HEK293 (cell line): ENCODE data around the gene CLMN.

ENCODE experiments used
- BCL11B ChIP-seq: fragments of 450-650 bp; formaldehyde crosslinking; IDR thresholded peaks from 2 replicates; pipeline ENCODE4 v1.5.1; 2016; ENCODE audit warnings: low read depth, missing biosample characterization, missing genetic modification characterization
- KLF7 ChIP-seq: fragments of 450-650 bp; formaldehyde crosslinking; IDR thresholded peaks from 2 replicates; pipeline ENCODE4 v1.5.1; 2016; ENCODE audit warnings: missing biosample characterization, missing genetic modification characterization, borderline replicate concordance
- PRDM10 ChIP-seq: fragments of 450-650 bp; formaldehyde crosslinking; IDR thresholded peaks from 2 replicates; pipeline ENCODE4 v1.5.1; 2016; ENCODE audit warnings: missing biosample characterization, missing genetic modification characterization
- PRDM4 ChIP-seq: fragments of 450-650 bp; formaldehyde crosslinking; IDR thresholded peaks from 2 replicates; pipeline ENCODE4 v1.5.1; 2017; ENCODE audit warnings: missing biosample characterization, missing genetic modification characterization
- SP2 ChIP-seq: fragments of 450-650 bp; formaldehyde crosslinking; IDR thresholded peaks from 2 replicates; pipeline ENCODE4 v1.5.1; 2016; ENCODE audit warnings: missing biosample characterization, missing genetic modification characterization
- TRIM28 ChIP-seq: IDR thresholded peaks from 2 replicates; pipeline ENCODE4 v1.6.1; 2011; ENCODE audit warnings: low read length, control low read depth, borderline replicate concordance
- ZBTB11 ChIP-seq: fragments of 450-650 bp; formaldehyde crosslinking; conservative IDR thresholded peaks from 2 replicates; pipeline ENCODE4 v1.5.1; 2016; ENCODE audit warnings: low read depth, missing biosample characterization, missing genetic modification characterization
- ZBTB21 ChIP-seq: fragments of 450-650 bp; formaldehyde crosslinking; IDR thresholded peaks from 2 replicates; pipeline ENCODE4 v1.5.1; 2017; ENCODE audit warnings: missing biosample characterization, missing genetic modification characterization
- ZFP41 ChIP-seq: fragments of 450-650 bp; formaldehyde crosslinking; IDR thresholded peaks from 2 replicates; pipeline ENCODE4 v1.5.1; 2016; ENCODE audit warnings: missing biosample characterization, missing genetic modification characterization, borderline replicate concordance
- ZFP69B ChIP-seq: fragments of 450-650 bp; formaldehyde crosslinking; IDR thresholded peaks from 2 replicates; pipeline ENCODE4 v1.5.1; 2016; ENCODE audit warnings: missing biosample characterization, missing genetic modification characterization
- ZNF112 ChIP-seq: fragments of 450-650 bp; formaldehyde crosslinking; IDR thresholded peaks from 2 replicates; pipeline ENCODE4 v1.5.0; 2017; ENCODE audit warnings: missing biosample characterization, missing genetic modification characterization
- ZNF221 ChIP-seq: fragments of 450-650 bp; formaldehyde crosslinking; IDR thresholded peaks from 2 replicates; pipeline ENCODE4 v1.5.1; 2017; ENCODE audit warnings: missing biosample characterization, missing genetic modification characterization, borderline replicate concordance
- ZNF23 ChIP-seq: fragments of 450-650 bp; formaldehyde crosslinking; IDR thresholded peaks from 2 replicates; pipeline ENCODE4 v1.5.1; 2016; ENCODE audit warnings: missing biosample characterization, missing genetic modification characterization, borderline replicate concordance
- ZNF274 ChIP-seq, 2 experiments: fragments of 200-500 bp in 1 of 2; fragments of 450-650 bp in 1 of 2; sonication (Bioruptor generic) in 1 of 2; formaldehyde crosslinking in 1 of 2; IDR thresholded peaks; 2 replicates each; pipeline versions ENCODE4 v1.5.1 to v1.6.1; 2014 to 2016; ENCODE audit warnings: borderline replicate concordance in 1 of 2, inconsistent platforms in 1 of 2, low read length in 1 of 2, missing biosample characterization in 1 of 2, missing genetic modification characterization in 1 of 2
- ZNF324 ChIP-seq: fragments of 450-650 bp; formaldehyde crosslinking; IDR thresholded peaks from 2 replicates; pipeline ENCODE4 v1.5.1; 2016; ENCODE audit warnings: missing biosample characterization, missing genetic modification characterization
- ZNF37A ChIP-seq: fragments of 450-650 bp; IDR thresholded peaks from 2 replicates; pipeline ENCODE4 v1.5.1; 2018; ENCODE audit warnings: missing biosample characterization, missing genetic modification characterization
- ZNF449 ChIP-seq: fragments of 450-650 bp; formaldehyde crosslinking; IDR thresholded peaks from 2 replicates; pipeline ENCODE4 v1.5.1; 2017; ENCODE audit warnings: missing biosample characterization, mild to moderate bottlenecking, missing genetic modification characterization, moderate library complexity
- ZNF670 ChIP-seq: fragments of 450-650 bp; formaldehyde crosslinking; IDR thresholded peaks from 2 replicates; pipeline ENCODE4 v1.5.1; 2016; ENCODE audit warnings: missing biosample characterization, missing genetic modification characterization, low read depth
- ZNF677 ChIP-seq: fragments of 450-650 bp; IDR thresholded peaks from 2 replicates; pipeline ENCODE4 v1.5.0; 2018; ENCODE audit warnings: missing biosample characterization, mild to moderate bottlenecking, missing genetic modification characterization, moderate library complexity
- ZNF707 ChIP-seq: fragments of 450-650 bp; formaldehyde crosslinking; IDR thresholded peaks from 2 replicates; pipeline ENCODE4 v1.5.1; 2016; ENCODE audit warnings: missing biosample characterization, missing genetic modification characterization
- ZNF785 ChIP-seq: fragments of 450-650 bp; formaldehyde crosslinking; IDR thresholded peaks from 2 replicates; pipeline ENCODE4 v1.5.1; 2016; ENCODE audit warnings: missing biosample characterization, missing genetic modification characterization
- ZNF792 ChIP-seq: fragments of 450-650 bp; formaldehyde crosslinking; IDR thresholded peaks from 2 replicates; pipeline ENCODE4 v1.5.1; 2016; ENCODE audit warnings: missing biosample characterization, missing genetic modification characterization
- ZSCAN4 ChIP-seq: fragments of 450-650 bp; formaldehyde crosslinking; IDR thresholded peaks from 2 replicates; pipeline ENCODE4 v1.5.1; 2017; ENCODE audit warnings: missing biosample characterization, missing genetic modification characterization
- TF ChIP-seq, protein P1 (sequence below): fragments of 450-650 bp; formaldehyde crosslinking; IDR thresholded peaks from 2 replicates; pipeline ENCODE4 v1.5.1; 2016; ENCODE audit warnings: missing biosample characterization, missing genetic modification characterization
- TF ChIP-seq, protein P2 (sequence below): fragments of 450-650 bp; formaldehyde crosslinking; IDR thresholded peaks from 2 replicates; pipeline ENCODE4 v1.5.1; 2016; ENCODE audit warnings: missing biosample characterization, missing genetic modification characterization

The CLMN gene

GRCh38 chr14:95353007-95353406 is 33.3 kb upstream of the CLMN start (continued):
- TF ChIP-seq PRDM4 (tag by site-specific recombination), result no peak
- TF ChIP-seq, protein P1, sequence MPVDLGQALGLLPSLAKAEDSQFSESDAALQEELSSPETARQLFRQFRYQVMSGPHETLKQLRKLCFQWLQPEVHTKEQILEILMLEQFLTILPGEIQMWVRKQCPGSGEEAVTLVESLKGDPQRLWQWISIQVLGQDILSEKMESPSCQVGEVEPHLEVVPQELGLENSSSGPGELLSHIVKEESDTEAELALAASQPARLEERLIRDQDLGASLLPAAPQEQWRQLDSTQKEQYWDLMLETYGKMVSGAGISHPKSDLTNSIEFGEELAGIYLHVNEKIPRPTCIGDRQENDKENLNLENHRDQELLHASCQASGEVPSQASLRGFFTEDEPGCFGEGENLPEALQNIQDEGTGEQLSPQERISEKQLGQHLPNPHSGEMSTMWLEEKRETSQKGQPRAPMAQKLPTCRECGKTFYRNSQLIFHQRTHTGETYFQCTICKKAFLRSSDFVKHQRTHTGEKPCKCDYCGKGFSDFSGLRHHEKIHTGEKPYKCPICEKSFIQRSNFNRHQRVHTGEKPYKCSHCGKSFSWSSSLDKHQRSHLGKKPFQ, result no peak
- TF ChIP-seq ZNF677 (tag by site-specific recombination), result no peak
- no peak for TF ChIP-seq ZNF23 (tag by site-specific recombination)
- TF ChIP-seq ZNF274 (IDR thresholded peaks at IDR 0.05; ENCODE audit: low read length), result no peak
- no peak for TF ChIP-seq ZNF274 (tag by site-specific recombination; IDR thresholded peaks at IDR 0.05; ENCODE audit: borderline replicate concordance)
- no peak for TF ChIP-seq ZSCAN4 (tag by site-specific recombination)
- TF ChIP-seq ZNF221, result no peak
- TF ChIP-seq SP2 (tag by site-specific recombination), result no peak
- no peak for TF ChIP-seq KLF7
- no peak for TF ChIP-seq ZNF449
- no peak for TF ChIP-seq ZNF792 (tag by site-specific recombination)
- no peak for TF ChIP-seq BCL11B
- no peak for TF ChIP-seq ZFP41 (tag by site-specific recombination)
- TF ChIP-seq ZNF112 (tag by site-specific recombination), result no peak
- TF ChIP-seq ZNF707 (tag by site-specific recombination), result no peak
- no peak for TF ChIP-seq ZNF670 (tag by site-specific recombination)
- TF ChIP-seq ZNF37A (tag by site-specific recombination), result no peak
- peak; percentile 51 for TF ChIP-seq ZBTB11 (tag by site-specific recombination)
- no peak for TF ChIP-seq PRDM10 (tag by site-specific recombination)
- TF ChIP-seq ZFP69B (tag by site-specific recombination), result no peak
- TF ChIP-seq TRIM28, result no peak
- TF ChIP-seq ZNF785 (tag by site-specific recombination), result no peak
- TF ChIP-seq ZNF324 (tag by site-specific recombination), result no peak
- TF ChIP-seq ZBTB21 (tag by site-specific recombination), result no peak
- TF ChIP-seq, protein P2, sequence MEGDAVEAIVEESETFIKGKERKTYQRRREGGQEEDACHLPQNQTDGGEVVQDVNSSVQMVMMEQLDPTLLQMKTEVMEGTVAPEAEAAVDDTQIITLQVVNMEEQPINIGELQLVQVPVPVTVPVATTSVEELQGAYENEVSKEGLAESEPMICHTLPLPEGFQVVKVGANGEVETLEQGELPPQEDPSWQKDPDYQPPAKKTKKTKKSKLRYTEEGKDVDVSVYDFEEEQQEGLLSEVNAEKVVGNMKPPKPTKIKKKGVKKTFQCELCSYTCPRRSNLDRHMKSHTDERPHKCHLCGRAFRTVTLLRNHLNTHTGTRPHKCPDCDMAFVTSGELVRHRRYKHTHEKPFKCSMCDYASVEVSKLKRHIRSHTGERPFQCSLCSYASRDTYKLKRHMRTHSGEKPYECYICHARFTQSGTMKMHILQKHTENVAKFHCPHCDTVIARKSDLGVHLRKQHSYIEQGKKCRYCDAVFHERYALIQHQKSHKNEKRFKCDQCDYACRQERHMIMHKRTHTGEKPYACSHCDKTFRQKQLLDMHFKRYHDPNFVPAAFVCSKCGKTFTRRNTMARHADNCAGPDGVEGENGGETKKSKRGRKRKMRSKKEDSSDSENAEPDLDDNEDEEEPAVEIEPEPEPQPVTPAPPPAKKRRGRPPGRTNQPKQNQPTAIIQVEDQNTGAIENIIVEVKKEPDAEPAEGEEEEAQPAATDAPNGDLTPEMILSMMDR (tag by site-specific recombination), result no peak
